Measurements from ENCODE around the gene USP34. TPM values are rescaled to one million over a fixed set of nuclear protein-coding genes. Genes with fewer than 3 reads are reported as not detected.

The USP34 gene
- total and polyA plus RNA-seq, 2 experiments from 2014 or later: 81.8 to 157 TPM

DNA sequence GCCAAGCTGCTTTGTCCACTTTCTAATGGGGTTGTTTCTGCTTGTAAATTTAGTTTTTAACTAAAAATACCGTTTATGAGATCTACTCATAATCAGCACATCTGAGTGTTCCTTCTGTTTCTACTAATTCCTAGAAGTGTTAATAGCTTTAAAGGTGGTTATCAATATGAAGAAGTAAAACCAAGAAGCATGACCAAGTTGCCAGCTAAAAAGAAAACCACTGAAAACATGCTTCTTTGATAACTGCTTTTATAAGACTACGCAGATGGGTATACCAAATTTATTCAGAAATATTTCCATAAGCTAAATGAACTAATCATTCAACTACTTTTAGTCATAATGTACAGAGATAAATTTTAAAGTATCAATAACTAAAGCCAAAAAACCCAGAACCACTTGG is 207.1 kb downstream of the USP34 start (continued):
- TF ChIP-seq, protein P1, sequence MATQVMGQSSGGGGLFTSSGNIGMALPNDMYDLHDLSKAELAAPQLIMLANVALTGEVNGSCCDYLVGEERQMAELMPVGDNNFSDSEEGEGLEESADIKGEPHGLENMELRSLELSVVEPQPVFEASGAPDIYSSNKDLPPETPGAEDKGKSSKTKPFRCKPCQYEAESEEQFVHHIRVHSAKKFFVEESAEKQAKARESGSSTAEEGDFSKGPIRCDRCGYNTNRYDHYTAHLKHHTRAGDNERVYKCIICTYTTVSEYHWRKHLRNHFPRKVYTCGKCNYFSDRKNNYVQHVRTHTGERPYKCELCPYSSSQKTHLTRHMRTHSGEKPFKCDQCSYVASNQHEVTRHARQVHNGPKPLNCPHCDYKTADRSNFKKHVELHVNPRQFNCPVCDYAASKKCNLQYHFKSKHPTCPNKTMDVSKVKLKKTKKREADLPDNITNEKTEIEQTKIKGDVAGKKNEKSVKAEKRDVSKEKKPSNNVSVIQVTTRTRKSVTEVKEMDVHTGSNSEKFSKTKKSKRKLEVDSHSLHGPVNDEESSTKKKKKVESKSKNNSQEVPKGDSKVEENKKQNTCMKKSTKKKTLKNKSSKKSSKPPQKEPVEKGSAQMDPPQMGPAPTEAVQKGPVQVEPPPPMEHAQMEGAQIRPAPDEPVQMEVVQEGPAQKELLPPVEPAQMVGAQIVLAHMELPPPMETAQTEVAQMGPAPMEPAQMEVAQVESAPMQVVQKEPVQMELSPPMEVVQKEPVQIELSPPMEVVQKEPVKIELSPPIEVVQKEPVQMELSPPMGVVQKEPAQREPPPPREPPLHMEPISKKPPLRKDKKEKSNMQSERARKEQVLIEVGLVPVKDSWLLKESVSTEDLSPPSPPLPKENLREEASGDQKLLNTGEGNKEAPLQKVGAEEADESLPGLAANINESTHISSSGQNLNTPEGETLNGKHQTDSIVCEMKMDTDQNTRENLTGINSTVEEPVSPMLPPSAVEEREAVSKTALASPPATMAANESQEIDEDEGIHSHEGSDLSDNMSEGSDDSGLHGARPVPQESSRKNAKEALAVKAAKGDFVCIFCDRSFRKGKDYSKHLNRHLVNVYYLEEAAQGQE (IDR thresholded peaks at IDR 0.05; ENCODE audit: unreplicated experiment): no peak
- no peak for TF ChIP-seq JUNB (IDR thresholded peaks at IDR 0.05; ENCODE audit: unreplicated experiment)
- no peak for TF ChIP-seq STAT1 (IDR thresholded peaks at IDR 0.05; ENCODE audit: unreplicated experiment)
- no peak for TF ChIP-seq POLR2AphosphoS5 (IDR thresholded peaks at IDR 0.05; ENCODE audit: low read depth)
- no peak for TF ChIP-seq EZH2phosphoT487 (IDR thresholded peaks at IDR 0.05; ENCODE audit: unreplicated experiment)
- no peak for TF ChIP-seq CREB1 (CRISPR knock-in tag; IDR thresholded peaks at IDR 0.05; ENCODE audit: low read depth)
- no peak for TF ChIP-seq ZNF331 (CRISPR knock-in tag; IDR thresholded peaks at IDR 0.05; ENCODE audit: low read depth)
- TF ChIP-seq CTCF (conservative IDR thresholded peaks at IDR 0.05; ENCODE audit: low read depth in 2 of 2): no peak
- TF ChIP-seq ZNF114 (CRISPR knock-in tag; IDR thresholded peaks at IDR 0.05): no peak

DNA sequence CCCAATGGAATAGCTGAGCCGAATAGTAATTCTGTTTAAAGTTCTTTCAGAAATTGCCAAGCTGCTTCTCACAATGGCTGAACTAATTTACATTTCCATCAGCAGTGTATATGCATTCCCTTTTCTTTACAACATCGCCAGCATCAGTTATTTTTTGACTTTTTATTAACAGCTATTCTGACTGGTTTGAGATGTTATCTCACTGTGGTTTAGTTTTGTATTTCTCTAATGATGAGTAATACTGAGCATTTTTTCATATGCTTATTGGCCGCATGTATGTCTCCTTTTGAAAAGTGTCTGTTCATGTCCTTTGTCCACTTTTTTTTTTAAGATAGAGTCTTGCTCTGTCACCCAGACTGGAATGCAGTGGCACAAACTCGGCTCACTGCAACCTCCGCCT is 208.2 kb downstream of the USP34 start:
- TF ChIP-seq JUNB (IDR thresholded peaks at IDR 0.05; ENCODE audit: unreplicated experiment): no peak
- no peak for TF ChIP-seq EZH2 (IDR thresholded peaks at IDR 0.05; ENCODE audit: low read depth, unreplicated experiment)
- no peak for TF ChIP-seq ETS1 (IDR thresholded peaks at IDR 0.05)
- H3K27me3 Mint-ChIP-seq (ENCODE audit: insufficient read depth, low read depth, poor library complexity): peaks cover 4% of the 10 kb centered on the region
- H3K36me3 ChIP-seq (ENCODE audit: insufficient read depth): peaks cover 10% of the 10 kb centered on the region; the same call in 1 of the 2 replicates
- no peak overlapping the region for H3K4me3 Mint-ChIP-seq
- H3K79me2 ChIP-seq (replicated peaks; ENCODE audit: insufficient read depth): no peaks in the 10 kb centered on the region
- H3K4me3 ChIP-seq: no peak overlapping the region
- ATAC-seq: no peak
- H3K27ac ChIP-seq (ENCODE audit: low read depth): no peak overlapping the region
- DNase-seq (ENCODE audit: low spot score): no peak
- H3K27me3 ChIP-seq (ENCODE audit: insufficient read depth): no peaks in the 10 kb centered on the region
- H3K9me3 Mint-ChIP-seq: no peaks in the 10 kb centered on the region
- H2AFZ ChIP-seq: no peak overlapping the region
- no peaks in the 10 kb centered on the region for H3K9me2 ChIP-seq (ENCODE audit: insufficient read depth)
- H3K27ac Mint-ChIP-seq: no peak overlapping the region
- no peaks in the 10 kb centered on the region for H3K4me1 ChIP-seq (ENCODE audit: insufficient read depth)
- no peaks in the 10 kb centered on the region for H3F3A ChIP-seq (replicated peaks; ENCODE audit: low read depth)
- peaks cover 24% of the 10 kb centered on the region; the same call in 2 of the 3 replicates for H3K36me3 Mint-ChIP-seq (ENCODE audit: low read depth)
- H4K20me1 ChIP-seq (replicated peaks; ENCODE audit: insufficient read depth): no peaks in the 10 kb centered on the region
- H3K4me2 ChIP-seq: no peak overlapping the region
- no peaks in the 10 kb centered on the region for H3K4me1 Mint-ChIP-seq
